Midbrain (tissue), 1 donor: ENCODE data around the gene TPST2.

Source experiments
- DNase-seq: peaks from one replicate; lab custom pipeline; 2025; lab: John Stamatoyannopoulos, UW

The TPST2 gene

DNA sequence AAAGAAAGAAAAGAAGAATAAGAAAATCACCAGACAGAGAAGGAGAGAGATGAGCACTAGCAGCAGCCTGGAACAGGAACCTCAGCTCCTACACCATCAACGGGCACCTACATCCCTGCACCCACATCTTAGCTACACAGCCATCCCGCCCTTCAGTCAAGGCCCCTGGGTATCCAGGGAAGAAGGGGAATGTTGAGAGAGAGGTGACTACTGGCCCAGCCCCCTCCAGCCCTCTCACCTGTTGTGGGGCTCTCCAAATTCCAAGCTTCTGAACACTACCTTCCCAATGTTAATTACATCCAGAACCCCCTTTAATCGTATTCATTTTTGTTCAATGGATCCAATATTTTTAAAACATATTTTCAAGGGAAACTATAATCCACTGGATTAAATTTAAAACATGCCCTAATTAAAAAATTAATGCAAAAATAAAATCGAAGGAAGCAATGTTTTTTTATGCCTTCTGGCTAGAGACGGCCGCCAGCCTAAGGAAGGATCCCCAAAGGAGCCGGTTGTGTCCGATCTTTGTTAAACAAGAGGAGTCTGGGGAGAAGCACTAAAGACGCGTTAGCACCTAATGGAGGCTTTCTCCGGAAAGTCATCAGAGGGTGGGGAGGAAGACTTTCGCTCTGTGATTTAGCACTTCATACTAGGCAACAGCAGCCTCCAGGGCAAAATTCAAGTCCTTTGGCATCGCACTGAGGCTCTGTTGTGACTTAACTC lies 9.5 kb downstream of the TPST2 start:
- DNase-seq, result no peak

- no peak for DNase-seq
Measured at GRCh38 chr22:26579331-26579886, 10.5 kb downstream of the TPST2 start.

DNA sequence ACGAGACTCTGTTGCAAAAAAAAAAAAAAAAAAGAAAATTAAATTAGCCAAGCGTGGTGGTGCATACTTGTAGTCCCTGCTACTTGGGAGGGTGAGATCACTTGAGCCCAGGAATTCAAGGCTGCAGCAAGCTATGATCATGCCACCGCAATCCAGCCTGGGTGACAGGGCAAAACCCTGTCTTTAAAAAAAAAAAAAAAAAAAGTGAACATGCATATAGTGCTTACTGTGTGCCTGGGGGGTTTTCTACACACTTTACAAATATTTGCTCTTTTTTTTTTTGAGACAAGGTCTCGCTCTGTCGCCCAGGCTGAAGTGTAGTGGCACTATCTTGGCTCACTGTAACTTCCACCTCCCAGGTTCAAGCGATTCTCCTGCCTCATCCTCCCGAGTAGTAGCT lies 12.9 kb downstream of the TPST2 start:
- no peak for DNase-seq

DNA sequence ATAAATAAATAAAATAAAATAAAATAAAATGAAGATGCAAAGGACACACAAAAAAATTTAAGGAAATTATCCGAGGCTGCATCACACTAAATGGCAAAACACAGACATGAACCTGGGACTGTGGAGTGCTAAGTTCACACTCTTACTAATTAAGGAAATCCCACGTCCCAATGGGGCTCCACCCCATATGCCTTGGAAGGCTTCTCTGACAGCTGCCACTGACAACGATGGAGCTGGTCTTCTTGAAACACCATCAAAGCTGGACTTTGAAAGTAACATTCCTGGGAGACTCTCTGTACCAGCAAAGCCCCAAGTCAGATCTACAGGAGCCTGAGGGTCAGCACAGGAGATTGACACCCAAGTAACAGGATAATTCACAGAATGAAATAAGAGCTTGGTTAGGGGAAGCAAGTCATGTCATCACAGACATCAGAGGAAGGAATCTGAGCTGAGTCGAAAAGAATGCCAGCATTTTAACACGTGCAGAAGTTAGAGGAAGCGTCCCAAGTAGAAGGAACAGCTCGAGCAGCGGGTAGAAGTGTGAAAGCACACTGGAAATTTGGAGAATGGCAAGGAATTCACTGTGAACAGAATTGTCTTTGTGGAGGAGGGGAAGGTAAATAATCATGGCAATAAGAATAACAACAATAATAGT lies 13.8 kb downstream of the TPST2 start:
- no peak for DNase-seq

- DNase-seq, result no peak
Measured at GRCh38 chr22:26574001-26574723, 15.8 kb downstream of the TPST2 start.

DNA sequence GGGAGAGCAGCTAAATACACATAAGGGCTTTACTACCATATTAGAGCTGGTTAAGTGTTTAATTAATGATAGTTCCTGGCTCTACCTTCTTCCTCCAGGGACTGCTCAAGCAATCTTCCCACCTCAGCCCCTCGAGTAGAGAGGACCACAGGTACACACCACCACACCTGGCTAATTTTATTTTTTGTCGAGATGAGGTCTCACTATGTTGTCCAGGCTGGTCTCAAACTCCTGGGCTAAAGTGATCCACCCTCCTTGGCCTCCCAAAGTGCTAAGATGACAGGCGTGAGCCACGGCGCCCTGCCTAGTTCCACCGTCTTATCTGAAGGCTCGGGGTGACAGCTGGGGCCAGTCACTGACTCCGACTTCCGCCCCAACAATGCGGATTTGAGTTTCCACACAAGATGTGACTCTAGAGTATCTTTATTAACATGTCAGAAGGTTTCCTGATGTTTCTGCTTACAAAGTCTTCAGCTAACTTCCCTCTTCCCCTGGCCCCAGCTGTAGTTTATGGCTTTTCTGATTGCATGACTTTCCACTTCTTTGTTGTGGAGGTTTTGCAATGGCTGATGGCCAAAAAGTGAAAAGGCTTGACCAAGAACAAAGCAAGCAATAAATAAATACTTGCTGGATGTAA lies 16.8 kb downstream of the TPST2 start:
- DNase-seq, result peak; percentile 17

DNA sequence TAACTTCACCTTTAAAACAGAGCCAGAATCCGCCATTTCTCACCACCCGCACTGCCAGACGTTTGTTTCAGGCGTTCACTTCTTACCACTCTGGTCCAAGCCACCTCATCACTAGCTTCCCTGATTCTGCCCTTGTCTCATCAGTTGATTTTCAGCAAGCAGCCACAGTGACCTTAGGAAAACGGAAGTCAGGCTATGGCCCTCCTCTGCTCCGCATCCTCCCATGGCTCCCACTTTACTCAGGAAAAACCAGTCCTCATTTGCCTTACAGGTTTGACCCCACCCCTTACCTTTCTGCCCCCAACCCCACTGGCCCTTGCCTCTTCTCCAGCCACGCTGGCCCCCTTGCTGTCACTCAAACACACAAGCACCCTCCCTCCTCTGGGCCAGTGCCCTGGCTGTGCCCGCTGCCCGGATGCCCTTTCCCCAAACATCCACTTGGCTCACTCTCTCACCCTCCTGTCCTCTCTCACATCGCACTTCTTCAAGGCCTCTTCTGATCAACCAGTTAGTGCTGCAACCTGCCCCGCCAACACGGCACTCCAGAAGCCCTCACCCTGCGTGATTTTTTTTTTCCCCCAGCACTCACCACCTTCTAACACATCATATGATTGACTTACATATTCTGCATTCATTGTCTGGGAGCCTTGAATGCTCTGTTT lies 18.9 kb downstream of the TPST2 start:
- DNase-seq, result no peak

DNA sequence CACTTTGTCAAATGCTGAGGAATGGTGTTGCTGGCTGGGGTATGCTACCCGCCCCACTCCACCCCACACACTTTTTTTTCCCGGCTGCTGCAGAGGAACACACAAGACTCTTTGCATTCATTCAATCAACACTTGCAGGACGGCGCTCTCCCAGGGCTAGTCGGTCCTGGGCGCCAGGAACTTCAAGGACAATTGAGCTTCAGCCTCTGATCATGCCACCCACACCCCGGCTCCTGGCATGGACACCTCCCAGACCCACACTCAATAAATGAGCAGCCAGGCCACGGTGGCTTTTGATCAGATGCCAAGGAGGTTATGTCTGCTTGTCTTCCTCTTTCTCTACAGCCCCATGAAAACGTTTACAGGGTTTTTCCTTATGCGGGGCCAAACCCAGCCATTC lies 19.8 kb downstream of the TPST2 start:
- no peak for DNase-seq

DNA sequence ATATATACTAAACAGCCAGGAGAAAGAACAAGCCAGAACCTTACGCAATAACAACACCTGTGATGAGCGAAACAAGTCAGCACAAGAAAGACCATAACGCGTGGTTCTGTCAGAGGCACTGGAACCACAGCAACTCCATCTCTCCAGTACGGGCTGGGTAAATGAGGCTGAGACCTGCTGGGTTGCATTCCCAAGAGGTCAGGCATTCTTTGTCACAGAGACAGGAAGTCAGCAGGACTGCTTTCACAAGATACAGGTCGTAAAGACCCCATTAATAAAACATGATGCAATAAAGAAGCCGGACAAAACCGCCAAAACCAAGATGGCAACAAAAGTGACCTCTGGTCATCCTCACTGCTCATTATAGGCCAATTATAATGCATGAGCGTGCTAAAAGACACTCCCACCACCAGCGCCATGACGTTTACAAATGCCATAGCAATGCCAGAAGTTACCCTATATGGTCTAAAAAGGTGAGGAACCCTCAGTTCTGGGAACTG lies 21.7 kb downstream of the TPST2 start:
- no peak for DNase-seq

DNA sequence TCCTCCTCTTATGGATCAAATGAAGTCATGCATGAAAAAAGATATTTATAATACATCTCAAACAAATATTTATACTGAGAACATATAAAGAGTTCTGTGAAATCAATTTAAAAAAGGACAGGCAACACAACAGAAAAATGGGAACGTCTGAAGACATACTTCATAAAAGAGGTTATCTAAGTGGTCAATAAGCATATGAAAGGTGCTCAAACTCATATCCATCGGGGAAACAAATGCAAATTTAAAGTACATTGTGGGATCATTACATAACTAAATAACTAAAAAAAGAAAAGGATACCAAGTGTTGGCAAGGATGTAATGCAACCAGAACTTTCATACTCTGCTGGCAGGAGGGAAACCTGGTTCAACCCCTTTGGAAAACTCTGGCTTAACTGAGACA lies 22.3 kb downstream of the TPST2 start:
- DNase-seq, result no peak

DNA sequence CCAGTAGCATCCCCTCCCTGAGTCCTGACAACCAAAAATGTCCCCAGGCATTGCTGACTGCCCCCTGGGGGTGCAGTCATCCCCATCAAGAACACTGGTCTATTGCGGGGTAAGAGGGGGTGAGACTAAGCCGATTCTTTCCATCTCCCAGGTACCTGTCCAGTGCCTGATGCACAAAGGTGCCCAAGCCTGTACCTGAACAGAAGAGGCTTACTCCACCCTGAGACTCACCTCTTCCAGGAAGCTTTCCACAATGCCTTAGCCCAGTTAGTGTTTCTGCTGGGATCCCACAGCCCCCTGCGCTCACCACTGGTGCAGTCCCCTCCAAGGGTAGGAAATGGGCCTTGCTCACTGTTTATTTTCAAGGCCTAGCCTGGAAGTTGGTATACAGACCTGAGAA lies 22.9 kb downstream of the TPST2 start:
- DNase-seq, result no peak

GRCh38 chr22:26565889-26566288 lies 24.0 kb downstream of the TPST2 start:
- no peak for DNase-seq

- DNase-seq, result no peak
Measured at GRCh38 chr22:26565181-26565580, 24.8 kb downstream of the TPST2 start.

DNA sequence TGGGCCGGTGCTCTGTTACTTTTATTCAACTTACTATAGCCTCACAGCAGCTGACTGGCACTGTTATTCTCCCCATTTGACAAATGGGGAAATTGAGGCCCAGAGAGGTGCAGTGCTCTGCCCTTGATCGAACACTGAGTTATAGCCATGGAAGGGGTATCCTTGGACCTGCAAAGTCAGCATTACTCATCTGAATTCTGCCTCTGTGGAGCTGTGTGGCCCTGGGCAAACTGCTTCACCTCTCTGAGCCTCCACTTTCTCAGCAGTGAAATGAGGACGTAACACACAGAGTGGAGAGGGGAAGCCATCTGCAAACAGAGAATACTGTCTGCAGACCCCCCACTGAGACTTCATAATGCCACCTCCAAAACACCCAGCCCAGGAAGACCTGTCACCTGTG lies 25.3 kb downstream of the TPST2 start:
- no peak for DNase-seq

DNA sequence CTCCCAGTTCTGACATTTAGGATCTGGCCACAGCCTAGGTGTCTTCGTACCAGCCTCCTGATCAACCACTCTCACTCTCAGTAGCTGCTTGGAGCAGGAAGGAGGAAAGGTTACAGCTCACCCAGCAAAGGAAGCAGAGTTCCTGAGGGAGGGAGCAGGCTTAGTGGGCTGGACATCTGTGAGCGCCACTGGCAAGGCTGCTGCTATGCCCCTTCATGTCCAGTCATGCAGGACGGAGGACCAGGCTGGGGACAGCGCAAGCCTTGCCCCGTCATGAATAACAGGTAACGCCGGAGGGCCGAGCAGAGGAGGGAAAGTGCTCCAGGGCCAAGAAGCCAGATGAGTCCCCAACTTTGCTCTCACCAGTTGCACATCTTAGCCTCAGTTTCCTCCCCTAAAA lies 25.8 kb downstream of the TPST2 start:
- no peak for DNase-seq

DNA sequence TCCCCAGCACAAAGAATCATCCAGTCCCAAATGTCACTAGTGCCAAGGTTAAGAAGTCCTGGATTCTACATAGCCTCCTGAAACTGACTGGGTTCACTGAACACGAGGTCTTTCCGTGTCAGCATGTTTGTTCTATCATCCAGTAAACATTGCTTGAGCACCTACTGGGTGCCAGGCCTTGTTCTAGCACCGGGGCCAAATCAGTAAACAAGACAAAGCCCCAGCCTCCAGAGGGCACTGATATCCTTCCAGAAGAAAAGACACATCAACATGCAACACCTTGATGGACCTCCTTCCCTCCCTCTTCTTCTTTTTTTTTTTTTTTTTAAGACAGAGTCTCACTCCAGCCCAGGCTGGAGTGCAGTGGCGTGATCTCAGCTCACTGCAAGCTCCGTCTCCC lies 26.9 kb downstream of the TPST2 start:
- DNase-seq, result no peak

GRCh38 chr22:26561756-26562417 lies 28.0 kb downstream of the TPST2 start:
- peak; percentile 65 for DNase-seq

- no peak for DNase-seq
Measured at GRCh38 chr22:26559961-26560575, 29.9 kb downstream of the TPST2 start.

DNA sequence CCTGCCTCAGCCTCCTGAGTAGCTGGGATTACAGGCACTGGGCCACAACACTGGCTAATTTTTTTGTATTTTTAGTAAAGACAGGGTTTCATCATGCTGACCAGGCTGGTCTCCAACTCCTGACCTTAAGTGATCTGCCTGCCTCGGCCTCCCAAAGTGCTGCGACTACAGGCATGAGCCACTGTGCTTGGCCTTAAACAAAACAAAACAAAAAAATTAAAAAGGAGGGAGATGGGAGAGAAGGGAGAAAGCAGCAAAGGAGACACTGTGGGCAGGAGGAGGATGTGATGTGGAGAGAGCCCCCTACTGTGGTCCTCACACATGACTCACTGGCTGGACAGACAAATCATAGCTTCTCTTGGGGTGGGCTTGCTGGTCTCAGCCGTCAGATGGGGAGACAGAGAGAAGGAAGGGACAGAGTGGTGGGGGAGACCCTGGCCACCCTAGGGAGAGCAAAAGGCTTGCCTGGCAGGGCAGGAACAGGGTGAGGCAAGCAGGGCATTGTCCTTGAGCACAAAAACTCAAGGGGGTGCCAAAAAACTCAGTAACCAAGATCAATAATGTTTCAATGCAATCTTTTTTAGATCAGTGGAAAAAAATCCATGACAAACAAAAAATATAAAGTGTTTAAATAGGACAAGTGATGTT lies 31.6 kb downstream of the TPST2 start:
- DNase-seq, result no peak

DNA sequence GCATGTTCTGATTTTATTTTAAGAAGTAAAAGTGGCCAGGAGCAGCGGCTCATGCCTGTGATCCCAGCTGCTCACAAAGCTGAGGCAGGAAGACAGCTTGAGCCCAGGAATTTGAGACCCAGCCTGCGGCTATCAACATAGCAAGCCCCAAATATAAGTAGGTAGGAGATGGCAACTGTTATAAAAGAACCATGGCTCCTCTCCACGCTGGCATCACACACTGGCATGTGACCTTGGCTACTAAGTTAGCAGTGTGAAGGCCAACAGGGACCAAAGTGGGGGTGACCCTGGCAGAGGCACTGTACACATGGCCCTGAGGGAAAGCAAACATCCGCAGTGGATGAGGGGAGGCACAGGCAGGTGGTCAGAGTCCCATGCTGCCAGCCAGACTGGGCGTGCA lies 33.0 kb downstream of the TPST2 start:
- DNase-seq, result no peak
